GM23248 (cell line): ENCODE data around the gene DNASE1L1. TPM values are rescaled to one million over a fixed set of nuclear protein-coding genes. Genes with fewer than 3 reads are reported as not detected.

Experiments used
- DNase-seq: peaks from one replicate; pipeline ENCODE4 v3.0.0-alpha.2; 2015
- H2AFZ ChIP-seq: fragments of 200-600 bp; sonication (generic); 2 replicates; pipeline ENCODE4 v1.6.1; 2016; ENCODE audit warnings: antibody characterized with exemption
- H3F3A ChIP-seq: fragments of 200-600 bp; sonication (generic); 2 replicates; pipeline ENCODE4 v1.6.1; 2016; ENCODE audit warnings: mild to moderate bottlenecking, antibody characterized with exemption, mixed run types; ENCODE audit not compliant: insufficient read depth
- H3K27ac ChIP-seq: fragments of 200-600 bp; sonication (generic); 2 replicates; pipeline ENCODE4 v1.5.1; 2016; ENCODE audit warnings: mild to moderate bottlenecking
- H3K27me3 ChIP-seq: fragments of 200-600 bp; sonication (generic); replicated peaks from 2 replicates; pipeline ENCODE4 v1.6.1; 2016; ENCODE audit warnings: mild to moderate bottlenecking; ENCODE audit not compliant: insufficient read depth
- H3K36me3 ChIP-seq: fragments of 200-600 bp; sonication (generic); 2 replicates; pipeline ENCODE4 v1.6.1; 2016; ENCODE audit warnings: low read depth, mild to moderate bottlenecking
- H3K4me1 ChIP-seq: fragments of 200-600 bp; sonication (generic); 2 replicates; pipeline ENCODE4 v1.6.1; 2016; ENCODE audit warnings: mild to moderate bottlenecking; ENCODE audit not compliant: insufficient read depth
- H3K4me2 ChIP-seq: fragments of 200-600 bp; sonication (generic); one replicate; pipeline ENCODE4 v1.6.1; 2016; ENCODE audit warnings: mild to moderate bottlenecking; ENCODE audit not compliant: unreplicated experiment
- H3K4me3 ChIP-seq: fragments of 200-600 bp; sonication (generic); 2 replicates; pipeline ENCODE4 v1.5.1; 2016; ENCODE audit warnings: mild to moderate bottlenecking
- H3K79me2 ChIP-seq: fragments of 200-600 bp; sonication (generic); 2 replicates; pipeline ENCODE4 v1.6.1; 2016; ENCODE audit warnings: mild to moderate bottlenecking; ENCODE audit not compliant: insufficient read depth
- H3K9ac ChIP-seq: fragments of 200-600 bp; sonication (generic); 2 replicates; pipeline ENCODE4 v1.6.1; 2016; ENCODE audit warnings: mild to moderate bottlenecking
- H3K9me2 ChIP-seq: fragments of 200-600 bp; sonication (generic); 2 replicates; pipeline ENCODE4 v1.6.1; 2016; ENCODE audit warnings: mixed run types, mild to moderate bottlenecking, moderate library complexity; ENCODE audit not compliant: insufficient read depth
- H3K9me3 ChIP-seq: fragments of 200-600 bp; sonication (generic); one replicate; pipeline ENCODE4 v1.6.1; 2017; ENCODE audit warnings: low read depth
- H4K20me1 ChIP-seq: fragments of 200-600 bp; sonication (generic); 2 replicates; pipeline ENCODE4 v1.6.0; 2016; ENCODE audit not compliant: insufficient read depth
- EZH2 ChIP-seq: fragments of 200-600 bp; sonication (generic); IDR thresholded peaks from 2 replicates; pipeline ENCODE4 v1.6.1; 2018; ENCODE audit warnings: antibody characterized with exemption, mild to moderate bottlenecking; ENCODE audit not compliant: insufficient read depth, poor library complexity, severe bottlenecking
- EZH2phosphoT487 ChIP-seq: fragments of 200-600 bp; sonication (generic); IDR thresholded peaks from 2 replicates; pipeline ENCODE4 v1.6.1; 2018; ENCODE audit warnings: antibody characterized with exemption, moderate library complexity, mild to moderate bottlenecking, low read depth; ENCODE audit not compliant: insufficient read depth
- WGBS, 2 experiments: methylation state at CpG; one replicate each; pipeline ENCODE4 v1.1.6; 2015 to 2017; ENCODE audit warnings: low lambda C conversion rate in 2 of 2, low coverage in 1 of 2; ENCODE audit errors: missing lambda C conversion rate in 2 of 2; 5-methylcytosine and 5-hydroxymethylcytosine counted together
- in situ Hi-C: fragments of 300-500 bp; cut with MboI; formaldehyde crosslinking; loops from 2 replicates; pipeline ENCODE4 v1.15.0; 2020
- microRNA-seq: library from miRNA; unstranded; fragments of <30 nt; microRNA quantifications from one replicate; pipeline ENCODE4, GENCODE V29; 2016; ENCODE audit warnings: borderline number of aligned reads
- polyA plus RNA-seq: library from polyadenylated mRNA; unstranded; fragments of >200 nt; fragmentation: Nextera tagmentation; extraction: Ambion mirVana; gene quantifications from 2 replicates; pipeline ENCODE4 v1.2.1, GENCODE V29; 2016
- small RNA-seq: library from RNA; depleted of rRNA; stranded (forward); fragments of <200 nt; gene quantifications from one replicate; pipeline ENCODE3, GENCODE V24; 2014; ENCODE audit warnings: low read depth, low replicate concordance
- total RNA-seq: library from RNA; depleted of rRNA; stranded (reverse); fragments of >200 nt; shearing (Covaris generic); gene quantifications from 2 replicates; pipeline ENCODE4 v1.2.3, GENCODE V29; 2014; rRNA removed

DNASE1L1 gene
- total and polyA plus RNA-seq, 2 experiments from 2014 or later = 16.6 to 60.7 TPM

DNA sequence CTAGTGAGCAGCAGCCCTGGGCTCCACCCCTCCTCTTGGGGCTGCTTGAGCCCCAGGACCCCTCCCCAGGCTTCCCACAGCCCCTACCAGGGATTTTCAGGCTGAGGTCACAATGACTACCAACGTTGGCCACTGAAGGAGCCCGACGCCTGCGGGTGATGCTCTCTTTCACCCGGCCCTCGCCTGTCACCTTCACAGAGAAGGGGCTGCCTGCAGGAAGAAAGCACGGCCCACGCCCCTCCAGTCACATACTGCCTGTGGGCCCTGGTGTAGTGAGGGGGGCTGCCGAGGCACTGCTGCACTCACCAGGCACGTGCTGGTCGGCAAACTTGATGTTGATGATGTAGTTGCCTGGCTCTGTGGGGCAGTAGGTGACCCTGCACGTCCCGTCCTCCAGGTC lies 56.6 kb downstream of the DNASE1L1 start:
- Histone ChIP-seq H3K4me1 (no peaks in the 10 kb centered on the region), H3K4me2 (no peak overlapping the region), H2AFZ (no peak overlapping the region), H3K9me3 (no peaks in the 10 kb centered on the region), H3F3A (peaks cover 19% of the 10 kb centered on the region), H3K4me3 (no peak overlapping the region), H3K9me2 (no peaks in the 10 kb centered on the region), H3K79me2 (peaks cover 12% of the 10 kb centered on the region; the same call in 1 of the 2 replicates), H3K9ac (no peak overlapping the region), H3K36me3 (peaks cover 16% of the 10 kb centered on the region; the same call in 1 of the 2 replicates), H3K27me3 (no peaks in the 10 kb centered on the region), H3K27ac (no peak overlapping the region), H4K20me1 (no peaks in the 10 kb centered on the region)
- 87 to 97% methylated on average over 3 to 5 of the region's 13 CpGs for WGBS, 2 experiments
- in situ Hi-C loops = no loop called here
- no peak for DNase-seq
- TF ChIP-seq EZH2phosphoT487 (no peak), EZH2 (no peak)

DNA sequence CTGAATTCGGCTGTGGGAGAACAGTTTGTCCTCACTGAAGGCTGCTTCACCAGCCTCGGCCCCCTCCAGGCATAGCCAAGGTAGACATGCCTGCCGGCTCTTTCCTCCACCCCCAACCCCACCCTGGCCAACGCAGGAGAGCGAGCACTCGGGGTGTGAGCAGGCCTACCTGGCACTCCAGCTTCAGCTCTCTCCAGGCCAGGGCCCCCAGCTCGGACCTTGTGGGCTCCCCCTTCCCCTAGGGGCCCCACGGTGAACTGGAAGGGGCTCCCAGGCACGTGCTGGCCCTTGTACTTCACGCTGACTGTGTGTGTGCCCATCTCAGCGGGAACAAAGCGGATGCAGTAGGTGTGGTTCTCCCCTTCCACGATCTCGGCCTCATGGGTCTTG lies 57.0 kb downstream of the DNASE1L1 start:
- 82 to 95% methylated on average over 3 to 12 of the region's 14 CpGs for WGBS, 2 experiments

More for the DNA sequence above, 57.0 kb downstream of the DNASE1L1 start:
- in situ Hi-C loops = no loop called here
- H3K9me3 ChIP-seq = no peaks in the 10 kb centered on the region
- TF ChIP-seq EZH2 (no peak), EZH2phosphoT487 (no peak)
- H4K20me1 ChIP-seq = no peaks in the 10 kb centered on the region
- peaks cover 16% of the 10 kb centered on the region; the same call in 1 of the 2 replicates for H3K36me3 ChIP-seq
- no peaks in the 10 kb centered on the region for H3K27me3 ChIP-seq
- H3K79me2 ChIP-seq = peaks cover 11% of the 10 kb centered on the region; the same call in 1 of the 2 replicates
- H3K4me2 ChIP-seq = no peak overlapping the region
- H3K4me3 ChIP-seq = no peak overlapping the region
- H3K4me1 ChIP-seq = no peaks in the 10 kb centered on the region
- DNase-seq = no peak
- no peaks in the 10 kb centered on the region for H3K9me2 ChIP-seq
- H3K9ac ChIP-seq = no peak overlapping the region
- peaks cover 19% of the 10 kb centered on the region for H3F3A ChIP-seq
- H2AFZ ChIP-seq = no peak overlapping the region
- H3K27ac ChIP-seq = no peak overlapping the region

Small RNAs within 50 kb of the gene (microRNA-seq; reads per million reads assigned to microRNA genes)
- gene MIR6858 = 3.6 reads per million

Small RNAs within 50 kb of the gene (small RNA-seq; reads per million reads assigned to genes)
- gene MIR6858 = not detected
- gene SNORA70 = not detected

Other genes with a start within 250 kb of the DNASE1L1 start
- gene OPN1MW, start 226.7 kb downstream of the DNASE1L1 start, total RNA-seq = not detected in 2 replicates
- gene OPN1MW, start 226.7 kb downstream of the DNASE1L1 start, polyA plus RNA-seq = not detected in 2 replicates
- not detected in 2 replicates for gene OPN1MW2, start 189.5 kb downstream of the DNASE1L1 start, total RNA-seq
- not detected in 2 replicates for gene OPN1MW2, start 189.5 kb downstream of the DNASE1L1 start, polyA plus RNA-seq
- not detected in 2 replicates for gene OPN1MW3, start 151.7 kb downstream of the DNASE1L1 start, total RNA-seq
- not detected in 2 replicates for gene OPN1MW3, start 151.7 kb downstream of the DNASE1L1 start, polyA plus RNA-seq
- not detected in 2 replicates for gene TEX28, start 114.1 kb downstream of the DNASE1L1 start, total RNA-seq
- gene TEX28, start 114.1 kb downstream of the DNASE1L1 start, polyA plus RNA-seq = not detected in 2 replicates
- gene TKTL1, start 113.5 kb downstream of the DNASE1L1 start, total RNA-seq = not detected in 2 replicates
- not detected in 2 replicates for gene TKTL1, start 113.5 kb downstream of the DNASE1L1 start, polyA plus RNA-seq
- 2,857 and 2,903 TPM in 2 replicates for gene FLNA, start 34.6 kb downstream of the DNASE1L1 start, total RNA-seq
- gene FLNA, start 34.6 kb downstream of the DNASE1L1 start, polyA plus RNA-seq = 1,377 and 1,379 TPM in 2 replicates
- 39.7 TPM in 2 replicates for gene EMD, start 30.0 kb downstream of the DNASE1L1 start, total RNA-seq
- 86.6 and 96.0 TPM in 2 replicates for gene EMD, start 30.0 kb downstream of the DNASE1L1 start, polyA plus RNA-seq
- gene RPL10, start 10.9 kb downstream of the DNASE1L1 start, total RNA-seq = 3,014 and 6,561 TPM in 2 replicates
- 1,381 and 1,435 TPM in 2 replicates for gene RPL10, start 10.9 kb downstream of the DNASE1L1 start, polyA plus RNA-seq
- 17.6 and 38.8 TPM in 2 replicates for gene TAFAZZIN, start 2.3 kb upstream of the DNASE1L1 start, total RNA-seq
- 18.2 and 20.5 TPM in 2 replicates for gene TAFAZZIN, start 2.3 kb upstream of the DNASE1L1 start, polyA plus RNA-seq
- 73.2 and 87.8 TPM in 2 replicates for gene ATP6AP1, start 19.4 kb upstream of the DNASE1L1 start, total RNA-seq
- 156 and 158 TPM in 2 replicates for gene ATP6AP1, start 19.4 kb upstream of the DNASE1L1 start, polyA plus RNA-seq
- gene GDI1, start 27.9 kb upstream of the DNASE1L1 start, total RNA-seq = 196 and 228 TPM in 2 replicates
- 82.2 and 87.1 TPM in 2 replicates for gene GDI1, start 27.9 kb upstream of the DNASE1L1 start, polyA plus RNA-seq
- 52.5 and 54.7 TPM in 2 replicates for gene FAM50A, start 34.9 kb upstream of the DNASE1L1 start, total RNA-seq
- gene FAM50A, start 34.9 kb upstream of the DNASE1L1 start, polyA plus RNA-seq = 122 and 125 TPM in 2 replicates
- gene PLXNA3, start 49.0 kb upstream of the DNASE1L1 start, total RNA-seq = 25.9 and 30.7 TPM in 2 replicates
- gene PLXNA3, start 49.0 kb upstream of the DNASE1L1 start, polyA plus RNA-seq = 26.7 and 35.1 TPM in 2 replicates
- gene LAGE3, start 70.0 kb upstream of the DNASE1L1 start, total RNA-seq = 42.9 and 44.0 TPM in 2 replicates
- 49.2 and 49.7 TPM in 2 replicates for gene LAGE3, start 70.0 kb upstream of the DNASE1L1 start, polyA plus RNA-seq
- 36.8 and 53.0 TPM in 2 replicates for gene UBL4A, start 77.4 kb upstream of the DNASE1L1 start, total RNA-seq
- gene UBL4A, start 77.4 kb upstream of the DNASE1L1 start, polyA plus RNA-seq = 42.4 and 45.2 TPM in 2 replicates
- 48.3 and 61.0 TPM in 2 replicates for gene SLC10A3, start 81.4 kb upstream of the DNASE1L1 start, total RNA-seq
- gene SLC10A3, start 81.4 kb upstream of the DNASE1L1 start, polyA plus RNA-seq = 49.4 and 50.8 TPM in 2 replicates
- 27.8 and 43.6 TPM in 2 replicates for gene FAM3A, start 107.0 kb upstream of the DNASE1L1 start, total RNA-seq
- gene FAM3A, start 107.0 kb upstream of the DNASE1L1 start, polyA plus RNA-seq = 35.2 and 35.7 TPM in 2 replicates
- gene G6PD, start 137.6 kb upstream of the DNASE1L1 start, total RNA-seq = 55.0 and 66.0 TPM in 2 replicates
- 42.5 and 44.3 TPM in 2 replicates for gene G6PD, start 137.6 kb upstream of the DNASE1L1 start, polyA plus RNA-seq
- 18.0 and 25.9 TPM in 2 replicates for gene IKBKG, start 138.4 kb upstream of the DNASE1L1 start, total RNA-seq
- gene IKBKG, start 138.4 kb upstream of the DNASE1L1 start, polyA plus RNA-seq = 26.2 and 29.5 TPM in 2 replicates
- not detected in 2 replicates for gene CTAG1A, start 175.9 kb upstream of the DNASE1L1 start, total RNA-seq
- not detected in 2 replicates for gene CTAG1A, start 175.9 kb upstream of the DNASE1L1 start, polyA plus RNA-seq
- not detected in 2 replicates for gene CTAG1B, start 210.0 kb upstream of the DNASE1L1 start, total RNA-seq
- gene CTAG1B, start 210.0 kb upstream of the DNASE1L1 start, polyA plus RNA-seq = not detected in 2 replicates
- gene CTAG2, start 244.3 kb upstream of the DNASE1L1 start, total RNA-seq = not detected in 2 replicates
- not detected in 2 replicates for gene CTAG2, start 244.3 kb upstream of the DNASE1L1 start, polyA plus RNA-seq